Measurements from ENCODE around the gene NPTX1. TPM values are rescaled to one million over a fixed set of nuclear protein-coding genes. Genes with fewer than 3 reads are reported as not detected.
A peak's percentile ranks its signal among the peaks of the same experiment; 100 is the strongest.

NPTX1 gene
- total and polyA plus RNA-seq, 2 of the 13 experiments (the other 11 are each of a cell fraction or from before 2014, with no cell fraction given) = 0.01 TPM; not detected in 1

DNA sequence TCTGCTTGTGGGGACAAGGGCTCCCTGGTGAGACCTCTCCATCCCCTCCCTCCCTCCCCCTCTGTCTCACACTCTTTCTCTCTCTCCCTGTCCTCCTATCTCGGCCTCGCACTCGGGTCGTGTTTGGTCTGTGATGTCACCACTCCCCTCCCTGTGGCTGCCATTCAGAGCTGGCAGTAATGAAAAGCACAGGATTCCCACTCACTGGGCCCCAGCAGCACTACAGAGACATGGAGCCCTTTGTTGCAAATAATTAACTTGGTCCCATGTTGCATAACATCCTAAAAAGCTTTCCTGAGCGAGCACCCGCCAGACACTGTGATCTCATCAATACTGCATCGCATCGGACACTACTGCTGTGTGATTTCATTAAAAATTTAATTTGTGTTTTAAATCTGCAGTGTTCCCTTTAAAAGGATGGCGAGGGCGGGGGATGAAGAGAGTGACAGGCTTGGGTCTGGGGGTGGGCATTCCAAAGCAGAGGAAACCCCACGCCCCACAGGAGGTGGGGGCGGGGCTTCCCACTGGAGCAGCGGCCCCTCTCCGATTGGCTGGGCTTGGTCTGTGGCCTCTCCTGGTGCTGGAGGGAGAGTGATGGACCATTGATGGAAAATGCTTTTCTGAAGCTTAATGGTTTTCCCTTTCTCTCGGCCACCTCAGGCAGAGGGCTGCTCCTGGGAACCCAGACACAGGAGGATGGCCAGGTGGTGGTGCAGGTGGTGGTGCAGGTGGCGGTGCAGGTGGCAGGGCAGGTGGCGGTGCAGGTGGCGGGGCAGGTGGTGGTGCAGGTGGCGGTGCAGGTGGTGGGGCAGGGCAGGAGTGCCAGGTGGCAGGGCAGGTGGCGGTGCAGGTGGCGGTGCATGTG, 15.3 kb upstream of the NPTX1 start (continued):
- TF ChIP-seq ZNF350 (CRISPR knock-in tag; IDR thresholded peaks at IDR 0.05; ENCODE audit: borderline replicate concordance, low read depth) (no peak), ZNF589 (CRISPR knock-in tag; conservative IDR thresholded peaks at IDR 0.05) (peak; percentile 18; the same call in 1 of the 2 replicates), KLF6 (CRISPR knock-in tag; IDR thresholded peaks at IDR 0.05) (no peak), HOXA3 (CRISPR knock-in tag; IDR thresholded peaks at IDR 0.05) (peak; percentile 41; the same call in 1 of the 2 replicates), ZNF335 (CRISPR knock-in tag; IDR thresholded peaks at IDR 0.05) (no peak), HNRNPL (IDR thresholded peaks at IDR 0.05; ENCODE audit: low read depth, low read length) (0 out of 2 replicates have a peak, but pooled peaks have one; percentile 54), HOXA5 (CRISPR knock-in tag; IDR thresholded peaks at IDR 0.05) (0 out of 2 replicates have a peak, but pooled peaks have one; percentile 41), PCBP2 (optimal IDR thresholded peaks at IDR 0.05; ENCODE audit: low read depth, low read length, poor library complexity, severe bottlenecking) (no peak), ZNF776 (CRISPR knock-in tag; IDR thresholded peaks at IDR 0.05) (no peak), EP300 (IDR thresholded peaks at IDR 0.05; ENCODE audit: low read depth in 2 of 2, low read length in 2 of 2) (0 out of 4 replicates have a peak, but pooled peaks of 1 of the 2 experiments have one; percentile 7), EP300 (CRISPR knock-in tag; IDR thresholded peaks at IDR 0.05; ENCODE audit: borderline replicate concordance) (no peak), ZNF274 (CRISPR knock-in tag; IDR thresholded peaks at IDR 0.05) (no peak)
- TF ChIP-seq, protein P1, sequence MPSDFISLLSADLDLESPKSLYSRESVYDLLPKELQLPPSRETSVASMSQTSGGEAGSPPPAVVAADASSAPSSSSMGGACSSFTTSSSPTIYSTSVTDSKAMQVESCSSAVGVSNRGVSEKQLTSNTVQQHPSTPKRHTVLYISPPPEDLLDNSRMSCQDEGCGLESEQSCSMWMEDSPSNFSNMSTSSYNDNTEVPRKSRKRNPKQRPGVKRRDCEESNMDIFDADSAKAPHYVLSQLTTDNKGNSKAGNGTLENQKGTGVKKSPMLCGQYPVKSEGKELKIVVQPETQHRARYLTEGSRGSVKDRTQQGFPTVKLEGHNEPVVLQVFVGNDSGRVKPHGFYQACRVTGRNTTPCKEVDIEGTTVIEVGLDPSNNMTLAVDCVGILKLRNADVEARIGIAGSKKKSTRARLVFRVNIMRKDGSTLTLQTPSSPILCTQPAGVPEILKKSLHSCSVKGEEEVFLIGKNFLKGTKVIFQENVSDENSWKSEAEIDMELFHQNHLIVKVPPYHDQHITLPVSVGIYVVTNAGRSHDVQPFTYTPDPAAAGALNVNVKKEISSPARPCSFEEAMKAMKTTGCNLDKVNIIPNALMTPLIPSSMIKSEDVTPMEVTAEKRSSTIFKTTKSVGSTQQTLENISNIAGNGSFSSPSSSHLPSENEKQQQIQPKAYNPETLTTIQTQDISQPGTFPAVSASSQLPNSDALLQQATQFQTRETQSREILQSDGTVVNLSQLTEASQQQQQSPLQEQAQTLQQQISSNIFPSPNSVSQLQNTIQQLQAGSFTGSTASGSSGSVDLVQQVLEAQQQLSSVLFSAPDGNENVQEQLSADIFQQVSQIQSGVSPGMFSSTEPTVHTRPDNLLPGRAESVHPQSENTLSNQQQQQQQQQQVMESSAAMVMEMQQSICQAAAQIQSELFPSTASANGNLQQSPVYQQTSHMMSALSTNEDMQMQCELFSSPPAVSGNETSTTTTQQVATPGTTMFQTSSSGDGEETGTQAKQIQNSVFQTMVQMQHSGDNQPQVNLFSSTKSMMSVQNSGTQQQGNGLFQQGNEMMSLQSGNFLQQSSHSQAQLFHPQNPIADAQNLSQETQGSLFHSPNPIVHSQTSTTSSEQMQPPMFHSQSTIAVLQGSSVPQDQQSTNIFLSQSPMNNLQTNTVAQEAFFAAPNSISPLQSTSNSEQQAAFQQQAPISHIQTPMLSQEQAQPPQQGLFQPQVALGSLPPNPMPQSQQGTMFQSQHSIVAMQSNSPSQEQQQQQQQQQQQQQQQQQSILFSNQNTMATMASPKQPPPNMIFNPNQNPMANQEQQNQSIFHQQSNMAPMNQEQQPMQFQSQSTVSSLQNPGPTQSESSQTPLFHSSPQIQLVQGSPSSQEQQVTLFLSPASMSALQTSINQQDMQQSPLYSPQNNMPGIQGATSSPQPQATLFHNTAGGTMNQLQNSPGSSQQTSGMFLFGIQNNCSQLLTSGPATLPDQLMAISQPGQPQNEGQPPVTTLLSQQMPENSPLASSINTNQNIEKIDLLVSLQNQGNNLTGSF (CRISPR knock-in tag; IDR thresholded peaks at IDR 0.05) = no peak
- TF ChIP-seq, protein P2, sequence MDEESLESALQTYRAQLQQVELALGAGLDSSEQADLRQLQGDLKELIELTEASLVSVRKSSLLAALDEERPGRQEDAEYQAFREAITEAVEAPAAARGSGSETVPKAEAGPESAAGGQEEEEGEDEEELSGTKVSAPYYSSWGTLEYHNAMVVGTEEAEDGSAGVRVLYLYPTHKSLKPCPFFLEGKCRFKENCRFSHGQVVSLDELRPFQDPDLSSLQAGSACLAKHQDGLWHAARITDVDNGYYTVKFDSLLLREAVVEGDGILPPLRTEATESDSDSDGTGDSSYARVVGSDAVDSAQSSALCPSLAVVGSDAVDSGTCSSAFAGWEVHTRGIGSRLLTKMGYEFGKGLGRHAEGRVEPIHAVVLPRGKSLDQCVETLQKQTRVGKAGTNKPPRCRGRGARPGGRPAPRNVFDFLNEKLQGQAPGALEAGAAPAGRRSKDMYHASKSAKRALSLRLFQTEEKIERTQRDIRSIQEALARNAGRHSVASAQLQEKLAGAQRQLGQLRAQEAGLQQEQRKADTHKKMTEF (CRISPR knock-in tag; IDR thresholded peaks at IDR 0.05) = 0 out of 2 replicates have a peak, but pooled peaks have one; percentile 44
- TF ChIP-seq, protein P3, sequence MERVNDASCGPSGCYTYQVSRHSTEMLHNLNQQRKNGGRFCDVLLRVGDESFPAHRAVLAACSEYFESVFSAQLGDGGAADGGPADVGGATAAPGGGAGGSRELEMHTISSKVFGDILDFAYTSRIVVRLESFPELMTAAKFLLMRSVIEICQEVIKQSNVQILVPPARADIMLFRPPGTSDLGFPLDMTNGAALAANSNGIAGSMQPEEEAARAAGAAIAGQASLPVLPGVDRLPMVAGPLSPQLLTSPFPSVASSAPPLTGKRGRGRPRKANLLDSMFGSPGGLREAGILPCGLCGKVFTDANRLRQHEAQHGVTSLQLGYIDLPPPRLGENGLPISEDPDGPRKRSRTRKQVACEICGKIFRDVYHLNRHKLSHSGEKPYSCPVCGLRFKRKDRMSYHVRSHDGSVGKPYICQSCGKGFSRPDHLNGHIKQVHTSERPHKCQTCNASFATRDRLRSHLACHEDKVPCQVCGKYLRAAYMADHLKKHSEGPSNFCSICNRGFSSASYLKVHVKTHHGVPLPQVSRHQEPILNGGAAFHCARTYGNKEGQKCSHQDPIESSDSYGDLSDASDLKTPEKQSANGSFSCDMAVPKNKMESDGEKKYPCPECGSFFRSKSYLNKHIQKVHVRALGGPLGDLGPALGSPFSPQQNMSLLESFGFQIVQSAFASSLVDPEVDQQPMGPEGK (CRISPR knock-in tag; IDR thresholded peaks at IDR 0.05) = 0 out of 2 replicates have a peak, but pooled peaks have one; percentile 27
- TF ChIP-seq, protein P4, sequence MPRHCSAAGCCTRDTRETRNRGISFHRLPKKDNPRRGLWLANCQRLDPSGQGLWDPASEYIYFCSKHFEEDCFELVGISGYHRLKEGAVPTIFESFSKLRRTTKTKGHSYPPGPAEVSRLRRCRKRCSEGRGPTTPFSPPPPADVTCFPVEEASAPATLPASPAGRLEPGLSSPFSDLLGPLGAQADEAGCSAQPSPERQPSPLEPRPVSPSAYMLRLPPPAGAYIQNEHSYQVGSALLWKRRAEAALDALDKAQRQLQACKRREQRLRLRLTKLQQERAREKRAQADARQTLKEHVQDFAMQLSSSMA (CRISPR knock-in tag; IDR thresholded peaks at IDR 0.05) = no peak
